GM19240 (cell line): Measurements from ENCODE around the gene LRRC14B.
"Not testable (repeated sequence)": the region's sequence is repeated elsewhere in the genome, so short reads cannot be mapped to it uniquely, and the experiment has no call there.

ENCODE experiments used
- DNase-seq: peaks from one replicate; pipeline ENCODE4 v3.0.0; 2011; ENCODE audit warnings: low spot score; ENCODE audit not compliant: insufficient read length

Gene LRRC14B

GRCh38 chr5:191949-192690, 825 bp downstream of the LRRC14B start:
- DNase-seq = no peak

DNA sequence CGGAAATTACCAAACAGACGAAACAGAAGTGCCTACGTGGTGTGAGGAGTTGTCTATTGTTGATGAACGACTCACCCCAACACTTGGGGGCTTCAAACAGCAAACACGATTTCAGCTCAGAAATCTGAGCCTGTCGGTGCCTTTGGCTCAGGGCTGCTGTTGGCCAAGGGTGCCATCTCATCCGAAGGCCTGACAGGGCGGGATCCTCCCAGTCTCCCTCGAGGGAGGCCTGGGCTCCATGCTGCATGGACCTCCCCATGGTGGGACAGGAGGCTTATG, 1.3 kb downstream of the LRRC14B start:
- no peak for DNase-seq

DNA sequence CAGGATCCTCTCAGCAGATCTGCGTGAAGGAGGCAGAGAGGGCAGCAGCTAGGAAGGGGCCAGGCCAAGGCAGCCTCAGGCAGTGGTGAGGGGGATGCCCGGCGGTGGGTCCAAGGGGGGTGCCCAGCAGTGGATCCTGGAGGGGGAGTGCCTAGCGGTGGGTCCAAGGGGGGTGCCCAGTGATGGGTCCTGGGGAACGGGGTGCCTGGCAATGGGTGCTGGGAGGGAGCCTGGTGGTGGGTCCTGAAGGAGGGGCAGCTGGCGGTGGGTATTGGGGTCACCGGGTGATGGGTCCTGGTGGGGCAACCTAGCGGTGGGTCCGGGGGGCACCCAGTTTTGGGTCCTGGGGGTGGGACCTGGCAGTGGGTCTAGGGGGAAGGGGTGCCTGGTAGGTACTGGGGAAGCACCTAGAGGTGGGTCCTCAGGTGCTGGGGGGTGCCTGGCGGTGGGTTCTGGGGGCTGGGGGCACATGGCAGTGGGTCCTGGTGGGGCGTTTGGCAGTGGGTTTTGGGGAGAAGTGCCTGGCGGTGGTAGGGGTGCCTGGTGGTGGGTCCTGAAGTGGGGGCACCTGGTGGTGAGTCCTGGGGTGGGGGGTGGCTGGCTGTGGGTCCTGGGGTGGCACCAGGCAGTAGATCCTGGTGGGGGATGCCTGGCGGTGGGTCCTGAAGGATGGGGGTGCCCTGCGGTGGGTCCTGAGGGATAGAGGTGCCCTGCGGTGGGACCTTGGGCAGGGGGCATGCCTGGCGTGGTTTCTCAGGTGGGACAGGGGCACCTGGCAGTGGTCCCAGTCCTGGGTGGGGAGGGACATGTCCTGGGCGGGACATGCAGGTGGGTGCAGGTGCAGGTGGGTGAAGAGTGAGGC, 1.9 kb downstream of the LRRC14B start:
- no peak for DNase-seq

DNA sequence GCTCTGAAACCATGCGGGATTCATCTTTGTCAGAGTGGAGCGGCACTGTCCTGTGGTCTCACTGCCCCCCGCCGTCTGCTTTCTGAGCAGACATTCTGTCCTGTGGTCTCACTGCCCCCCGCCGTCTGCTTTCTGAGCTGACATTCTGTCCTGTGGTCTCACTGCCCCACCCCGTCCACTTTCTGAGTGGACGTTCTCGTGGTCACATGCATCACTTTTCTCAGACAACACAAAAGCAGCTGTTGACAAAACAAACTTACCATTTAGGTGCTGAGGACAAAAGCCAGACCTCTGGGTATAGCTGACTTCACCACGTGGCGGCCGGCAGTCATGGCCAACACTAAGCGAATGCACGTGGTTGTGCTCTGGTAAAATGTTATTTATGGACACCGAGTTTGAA, 2.8 kb downstream of the LRRC14B start:
- no peak for DNase-seq

DNA sequence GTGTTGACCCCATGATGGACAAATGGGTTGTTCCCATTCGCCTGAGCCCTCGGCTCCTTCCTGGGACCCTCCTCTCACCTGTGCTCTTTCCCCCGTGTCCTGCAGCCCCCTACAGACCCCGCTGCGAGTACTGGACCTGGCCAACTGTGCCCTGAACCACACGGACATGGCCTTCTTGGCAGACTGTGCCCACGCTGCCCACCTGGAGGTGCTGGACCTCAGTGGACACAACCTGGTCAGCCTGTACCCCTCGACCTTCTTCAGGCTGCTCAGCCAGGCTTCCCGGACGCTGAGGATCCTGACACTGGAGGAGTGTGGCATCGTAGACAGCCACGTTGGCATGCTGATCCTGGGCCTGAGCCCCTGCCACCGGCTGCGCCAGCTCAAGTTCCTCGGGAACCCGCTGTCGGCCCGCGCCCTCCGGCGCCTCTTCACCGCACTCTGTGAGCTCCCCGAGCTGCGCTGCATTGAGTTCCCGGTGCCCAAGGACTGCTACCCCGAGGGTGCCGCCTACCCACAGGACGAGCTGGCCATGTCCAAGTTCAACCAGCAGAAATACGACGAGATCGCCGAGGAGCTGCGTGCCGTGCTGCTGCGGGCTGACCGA, 3.4 kb downstream of the LRRC14B start:
- no peak for DNase-seq

- DNase-seq = no peak
Measured at GRCh38 chr5:195401-196160, 4.3 kb downstream of the LRRC14B start.

GRCh38 chr5:196350-196749, 5.1 kb downstream of the LRRC14B start:
- DNase-seq = no peak

DNA sequence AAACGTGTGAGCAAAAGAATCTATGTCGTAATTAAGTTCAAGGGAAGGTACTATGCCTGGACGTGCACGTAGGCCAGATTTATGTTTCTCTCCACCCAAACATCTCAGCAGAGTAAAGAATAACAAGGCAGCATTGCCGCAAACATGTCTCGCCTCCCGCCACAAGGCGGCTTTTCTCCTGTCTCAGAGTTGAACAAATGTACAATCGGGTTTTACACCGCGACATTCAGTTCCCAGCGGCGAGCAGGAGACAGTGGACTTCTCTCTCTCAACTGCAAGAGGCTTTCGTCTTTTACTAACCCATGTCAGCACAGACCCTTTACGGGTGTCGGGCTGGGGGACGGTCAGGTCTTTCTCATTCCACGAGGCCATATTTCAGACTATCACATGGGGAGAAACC, 5.7 kb downstream of the LRRC14B start:
- not testable (repeated sequence) for DNase-seq

GRCh38 chr5:197892-198489, 6.7 kb downstream of the LRRC14B start:
- no peak for DNase-seq

DNA sequence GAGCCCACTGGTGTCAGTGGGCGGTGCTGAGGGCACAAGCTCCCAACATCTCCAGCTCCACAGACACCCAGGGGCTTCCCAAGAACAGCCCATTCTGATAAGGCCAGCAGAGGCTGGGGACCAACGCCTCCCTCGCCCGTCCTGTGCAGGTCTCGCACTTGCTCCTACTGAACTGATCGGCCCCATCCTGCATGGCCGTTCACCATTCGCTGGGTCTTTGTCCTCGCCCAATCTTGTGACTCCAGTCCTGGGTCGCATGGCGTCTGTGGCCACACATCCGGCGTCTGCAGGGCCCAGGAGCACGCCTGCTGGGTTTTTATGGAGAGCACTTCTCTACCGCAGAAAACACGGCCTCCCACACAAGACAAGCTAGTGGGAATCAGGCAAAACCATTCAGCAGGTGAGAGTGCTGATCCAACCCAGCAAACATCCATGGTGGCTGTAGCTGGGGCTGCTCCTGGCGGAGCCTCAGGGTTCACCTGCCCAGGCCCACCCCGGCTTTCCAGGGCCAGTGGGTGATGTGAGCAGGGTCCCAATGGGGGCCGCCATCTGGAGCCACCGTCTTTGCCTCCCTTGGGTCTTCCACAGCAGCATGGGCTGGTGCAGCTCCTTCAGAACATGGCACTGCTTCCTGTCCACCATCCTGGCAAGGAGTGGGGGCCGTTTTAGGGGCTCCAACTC, 7.4 kb downstream of the LRRC14B start:
- no peak for DNase-seq

GRCh38 chr5:199197-199949, 8.1 kb downstream of the LRRC14B start:
- DNase-seq = no peak

DNA sequence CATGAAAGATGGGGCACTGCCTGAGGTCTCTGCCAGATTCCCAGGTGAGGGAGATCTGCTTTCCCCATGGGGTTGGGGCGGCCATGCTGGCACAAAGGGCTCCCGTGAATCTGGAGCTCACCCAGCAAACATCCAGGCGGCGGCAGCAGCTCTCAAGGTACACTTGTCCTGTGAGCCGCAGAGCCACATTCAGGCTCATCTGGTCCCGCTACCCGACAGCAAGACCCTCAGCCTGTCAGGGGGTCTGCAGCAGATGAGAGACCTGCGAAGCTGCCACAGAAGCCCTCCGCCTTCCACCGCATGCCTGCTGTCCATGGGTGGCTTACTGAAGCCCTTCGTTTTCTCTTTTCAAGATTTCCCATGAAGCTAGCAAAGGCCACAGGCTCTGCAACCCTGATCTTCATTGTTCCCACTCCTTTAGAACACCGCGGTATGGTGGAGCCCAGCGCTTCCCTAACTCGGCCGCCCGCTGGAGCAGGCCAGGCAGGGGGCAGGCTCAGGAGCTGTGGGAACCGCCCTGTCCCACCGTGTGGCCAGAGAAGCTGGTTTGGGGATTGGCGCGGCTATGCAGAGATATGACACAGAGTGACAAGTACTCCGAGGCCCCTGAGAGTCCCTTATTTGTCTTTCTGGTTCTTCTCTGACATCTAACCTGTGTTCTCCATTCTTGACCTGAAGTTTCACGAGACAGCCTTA, 8.8 kb downstream of the LRRC14B start:
- DNase-seq = no peak

DNA sequence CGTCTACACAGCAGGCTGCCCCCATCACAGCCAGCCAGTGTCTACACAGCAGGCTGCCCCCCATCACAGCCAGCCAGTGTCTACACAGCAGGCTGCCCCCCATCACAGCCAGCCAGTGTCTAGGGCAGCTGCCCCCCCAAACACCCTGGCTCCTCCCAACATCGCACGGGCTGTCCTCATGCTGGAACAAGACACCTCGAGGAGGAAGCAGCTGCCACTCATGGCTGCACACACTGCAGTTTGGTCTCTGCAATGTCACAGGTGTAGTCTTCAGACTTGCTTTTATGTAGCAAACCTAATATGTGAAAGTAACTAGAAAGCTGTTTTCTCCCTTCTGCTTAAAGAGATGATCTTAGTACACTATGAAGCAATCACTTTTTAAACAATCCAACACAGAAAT, 9.7 kb downstream of the LRRC14B start:
- no peak for DNase-seq

- no peak for DNase-seq
Measured at GRCh38 chr5:201672-202071, 10.4 kb downstream of the LRRC14B start.

DNA sequence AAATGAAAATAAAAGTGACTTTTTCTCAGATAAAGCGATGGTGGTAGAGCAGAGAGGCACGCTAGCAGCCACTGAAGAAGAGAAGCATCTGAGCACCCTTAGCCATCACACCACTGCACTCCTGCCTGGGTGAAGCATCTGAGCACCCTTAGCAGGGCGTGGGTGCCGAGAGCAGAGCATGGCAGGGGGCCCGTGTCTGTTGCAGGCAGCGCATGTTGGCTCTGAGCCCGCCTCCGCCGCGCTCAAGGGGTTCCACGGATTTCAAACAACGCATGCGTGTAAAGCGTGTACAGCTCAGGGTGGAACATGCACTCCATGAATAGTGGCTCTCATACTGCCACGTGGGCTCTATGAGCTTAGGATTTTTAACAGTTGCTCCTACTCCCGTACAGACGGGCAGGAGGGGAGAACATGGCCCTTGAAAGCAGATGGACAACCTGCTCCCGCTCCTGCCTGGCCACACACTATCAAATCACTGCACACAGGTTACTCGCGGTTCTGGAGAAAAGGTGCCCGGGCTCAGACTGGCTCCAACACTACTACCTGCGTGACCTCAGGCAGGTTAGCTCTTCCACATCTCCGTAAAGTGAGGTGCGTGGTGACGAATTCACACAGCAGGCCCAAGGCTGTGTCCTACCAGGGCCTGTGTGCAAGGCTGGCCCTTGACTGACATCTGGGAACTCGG, 12.1 kb downstream of the LRRC14B start:
- no peak for DNase-seq

DNA sequence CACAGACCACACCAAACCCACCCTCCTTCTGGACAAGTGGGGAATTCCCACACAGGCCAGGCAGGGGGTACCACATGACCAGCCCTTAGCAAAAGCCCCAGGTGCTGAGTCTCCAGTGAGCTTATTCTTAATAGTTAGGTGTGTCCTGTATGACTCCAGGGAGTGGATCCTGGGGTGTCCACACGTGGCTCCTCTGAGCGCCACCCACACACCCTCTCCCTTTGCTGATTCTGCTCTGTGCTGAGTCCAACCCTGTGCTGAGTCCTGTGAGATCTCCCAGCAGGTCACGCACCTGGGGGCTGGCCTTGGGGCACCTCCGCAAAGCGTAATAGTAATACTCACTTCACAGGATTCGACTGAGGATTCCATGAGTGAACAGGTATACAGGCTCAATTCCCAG, 12.7 kb downstream of the LRRC14B start:
- DNase-seq = no peak

DNA sequence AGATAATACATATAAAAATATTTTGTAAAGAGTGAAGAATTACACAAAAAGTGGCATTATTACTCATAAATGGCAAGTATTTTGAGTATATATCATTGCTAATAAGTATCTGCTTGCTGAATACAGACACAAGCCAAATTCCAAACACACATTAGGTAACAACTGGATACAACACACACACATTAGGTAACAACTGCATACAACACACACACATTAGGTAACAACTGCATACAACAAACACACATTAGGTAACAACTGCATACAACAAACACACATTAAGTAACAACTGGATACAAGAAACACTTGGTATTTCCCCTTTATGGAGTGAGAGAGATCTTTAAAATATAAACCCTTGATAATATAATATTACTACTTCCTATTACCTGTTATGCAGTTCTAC, 13.2 kb downstream of the LRRC14B start:
- no peak for DNase-seq

GRCh38 chr5:204966-205670, 13.8 kb downstream of the LRRC14B start:
- DNase-seq = no peak
